A549 (cell line): Measurements from ENCODE around the gene SLIRP. TPM values are rescaled to one million over a fixed set of nuclear protein-coding genes. Genes with fewer than 3 reads are reported as not detected.

Source experiments
- ATAC-seq, 2 experiments: fragments of 200-7000 bp in 1 of 2; fragments of >200 bp in 1 of 2; cut with Nextera tagmentation in 1 of 2; cut with Tn5 transposase in 1 of 2; 3 replicates each; pipeline versions ENCODE4 v1.8.0 to v1.9.1; 2018 to 2020; ENCODE audit warnings: mild to moderate bottlenecking in 1 of 2, moderate library complexity in 1 of 2
- CTCF ChIA-PET: fragments of 300-600 bp; sonication (Branson Sonifier 250); formaldehyde crosslinking; extraction: SDS; loops from one replicate; lab custom pipeline; 2021; ENCODE audit warnings: antibody characterized with exemption, inconsistent platforms; lab: Yijun Ruan, JAX
- POLR2A ChIA-PET: fragments of 350-600 bp; formaldehyde crosslinking; extraction: SDS; loops from one replicate; lab custom pipeline; 2021; ENCODE audit warnings: antibody characterized with exemption, inconsistent platforms; lab: Yijun Ruan, JAX
- DNase-seq, 2 experiments: peaks; one replicate each; pipeline versions ENCODE4 v3.0.0 to v3.0.0-alpha.2; 2011 to 2016; ENCODE audit warnings: low read depth in 1 of 2, low spot score in 1 of 2
- FAIRE-seq: peaks from 2 replicates; lab custom pipeline; 2011; peaks lifted over from hg19 to GRCh38; lab: Jason Lieb, UNC
- H3K27ac ChIP-seq, 2 experiments: fragments of >200 bp; sonication (Bioruptor Twin); formaldehyde crosslinking; 3 replicates each; pipeline ENCODE4 v1.5.1; 2016 to 2017
- H3K4me1 ChIP-seq: fragments of >200 bp; sonication (Bioruptor Twin); formaldehyde crosslinking; 3 replicates; pipeline ENCODE4 v1.6.1; 2016
- H3K4me2 ChIP-seq: fragments of >200 bp; sonication (Bioruptor Twin); formaldehyde crosslinking; 3 replicates; pipeline ENCODE4 v1.6.1; 2016
- H3K4me3 ChIP-seq: fragments of >200 bp; sonication (Bioruptor Twin); formaldehyde crosslinking; 3 replicates; pipeline ENCODE4 v1.5.1; 2016
- H3K9me3 ChIP-seq: fragments of >200 bp; sonication (Bioruptor Twin); formaldehyde crosslinking; 3 replicates; pipeline ENCODE4 v1.6.1; 2016
- CBX2 ChIP-seq: fragments of 200-600 bp; sonication (generic); IDR thresholded peaks from 2 replicates; pipeline ENCODE4 v1.6.1; 2016; ENCODE audit warnings: low read depth, mild to moderate bottlenecking, borderline replicate concordance
- CHD4 ChIP-seq: fragments of 200-600 bp; sonication (generic); IDR thresholded peaks from 2 replicates; pipeline ENCODE4 v1.6.1; 2016; ENCODE audit warnings: antibody characterized with exemption, mild to moderate bottlenecking, borderline replicate concordance
- ESRRA ChIP-seq: fragments of 150-350 bp; IDR thresholded peaks from 2 replicates; pipeline ENCODE4 v1.6.1; 2014; ENCODE audit warnings: mild to moderate bottlenecking, low read length, borderline replicate concordance
- FOSL2 ChIP-seq, 2 experiments: fragments of 450-650 bp in 1 of 2; fragments of >200 bp in 1 of 2; sonication (Bioruptor Twin) in 1 of 2; formaldehyde crosslinking; IDR thresholded peaks; 2 replicates each; pipeline versions ENCODE4 v1.5.0 to v1.6.1; 2016 to 2020; ENCODE audit warnings: mild to moderate bottlenecking in 1 of 2, moderate library complexity in 1 of 2
- GATA3 ChIP-seq: IDR thresholded peaks from 2 replicates; pipeline ENCODE4 v1.6.1; 2012; ENCODE audit warnings: borderline replicate concordance
- HOXB13 ChIP-seq: fragments of 250-450 bp; sonication (Bioruptor Pico); IDR thresholded peaks from 2 replicates; pipeline ENCODE4 v1.5.0; 2020; ENCODE audit warnings: low read depth, mild to moderate bottlenecking, moderate library complexity
- HOXB5 ChIP-seq: fragments of 250-450 bp; sonication (Bioruptor Pico); IDR thresholded peaks from 2 replicates; pipeline ENCODE4 v1.5.0; 2020; ENCODE audit warnings: mild to moderate bottlenecking, moderate library complexity
- KDM1A ChIP-seq: fragments of 200-600 bp; sonication (generic); IDR thresholded peaks from 2 replicates; pipeline ENCODE4 v1.6.1; 2016; ENCODE audit warnings: low read depth, mild to moderate bottlenecking
- NFE2L2 ChIP-seq: fragments of 150-350 bp; conservative IDR thresholded peaks from 2 replicates; pipeline ENCODE4 v1.6.1; 2014; ENCODE audit warnings: low read length
- NPAS2 ChIP-seq: fragments of 250-450 bp; sonication (Bioruptor Pico); IDR thresholded peaks from 2 replicates; pipeline ENCODE4 v1.8.0; 2022; ENCODE audit warnings: mild to moderate bottlenecking, moderate library complexity, borderline replicate concordance
- RAD21 ChIP-seq, 2 experiments: fragments of >200 bp in 1 of 2; sonication (Bioruptor Twin) in 1 of 2; formaldehyde crosslinking in 1 of 2; IDR thresholded peaks in 1 of 2; conservative IDR thresholded peaks in 1 of 2; 2 replicates in 1 of 2; 3 replicates in 1 of 2; pipeline ENCODE4 v1.6.1; 2012 to 2018; ENCODE audit warnings: inconsistent platforms in 1 of 2
- RARB ChIP-seq: fragments of 250-450 bp; sonication (Bioruptor Pico); IDR thresholded peaks from 2 replicates; pipeline ENCODE4 v1.8.0; 2021; ENCODE audit warnings: mild to moderate bottlenecking, moderate library complexity
- RCOR1 ChIP-seq: fragments of 150-350 bp; IDR thresholded peaks from 2 replicates; pipeline ENCODE4 v1.6.1; 2014; ENCODE audit warnings: antibody characterized with exemption, low read length, low read depth
- RFX5 ChIP-seq: fragments of 450-650 bp; IDR thresholded peaks from 2 replicates; pipeline ENCODE4 v1.7.1; 2014; ENCODE audit warnings: antibody characterized with exemption, mild to moderate bottlenecking, moderate library complexity
- TFCP2L1 ChIP-seq: fragments of 250-450 bp; sonication (Bioruptor Pico); IDR thresholded peaks from 2 replicates; pipeline ENCODE4 v1.5.0; 2021; ENCODE audit warnings: mild to moderate bottlenecking
- WGBS: methylation state at CpG from one replicate; pipeline ENCODE4 v1.1.6; 2017; ENCODE audit errors: missing lambda C conversion rate; 5-methylcytosine and 5-hydroxymethylcytosine counted together
- polyA plus RNA-seq, 4 experiments: library from polyadenylated mRNA; depleted of rRNA in 3 of 4; stranded (reverse); fragments of >200 nt; fragmentation: RNase III in 1 of 4; extraction: RNeasy Plus Mini Kit Qiagen cat#74134 plus additional on column Dnase treatment in 1 of 4; gene quantifications; 2 replicates in 3 of 4; 3 replicates in 1 of 4; pipeline ENCODE4 v1.2.3, GENCODE V29; 2011 to 2017
- TF ChIP-seq, protein P1 (sequence below): fragments of 200-600 bp; sonication (generic); IDR thresholded peaks from 2 replicates; pipeline ENCODE4 v1.6.1; 2016; ENCODE audit warnings: antibody characterized with exemption, mild to moderate bottlenecking, moderate library complexity
- TF ChIP-seq, protein P2 (sequence below): fragments of >200 bp; sonication (Bioruptor Twin); formaldehyde crosslinking; IDR thresholded peaks from 3 replicates; pipeline ENCODE4 v1.5.1; 2016
- TF ChIP-seq, protein P3 (sequence below): fragments of 250-450 bp; sonication (Bioruptor Pico); IDR thresholded peaks from 2 replicates; pipeline ENCODE4 v1.5.0; 2021; ENCODE audit warnings: mild to moderate bottlenecking, moderate library complexity, borderline replicate concordance
- TF ChIP-seq, protein P4 (sequence below): IDR thresholded peaks from 2 replicates; pipeline ENCODE4 v1.6.1; 2012
- TF ChIP-seq, protein P5 (sequence below): fragments of 450-650 bp; IDR thresholded peaks from 2 replicates; pipeline ENCODE4 v1.6.1; 2014; ENCODE audit warnings: antibody characterized with exemption
- TF ChIP-seq, protein P6 (sequence below): IDR thresholded peaks from 2 replicates; pipeline ENCODE4 v1.6.1; 2012; ENCODE audit warnings: low read depth, borderline replicate concordance
- TF ChIP-seq, protein P7 (sequence below): fragments of >200 bp; sonication (Bioruptor Twin); formaldehyde crosslinking; IDR thresholded peaks from 3 replicates; pipeline ENCODE4 v1.6.1; 2016

The SLIRP gene
- polyA plus RNA-seq, 2 of the 4 experiments (the other 2 are of a cell fraction) = 492 to 623 TPM

DNA sequence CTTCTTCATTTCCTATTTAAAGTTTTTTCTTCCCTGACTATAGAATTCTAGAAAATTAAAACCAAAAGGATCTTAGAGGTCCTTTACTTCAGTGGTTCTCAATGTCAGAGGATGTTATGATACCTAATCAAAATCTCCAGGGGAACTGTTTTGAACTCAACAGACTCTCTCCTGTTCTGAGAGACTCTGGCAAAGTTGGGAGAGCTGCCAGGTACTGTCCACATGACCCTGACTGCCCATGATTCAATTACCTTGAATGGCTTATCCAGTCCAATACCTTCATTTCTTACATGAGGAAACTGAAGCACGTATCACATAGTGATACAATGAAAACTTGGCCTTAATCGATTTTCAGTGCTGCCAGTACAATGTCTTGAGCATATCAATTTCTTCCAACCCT is 16.6 kb upstream of the SLIRP start:
- H3K27ac ChIP-seq = no peak overlapping the region
- POLR2A ChIA-PET = interaction anchor here (0.6 kb wide), 1 partner anchor 16 kb away, joined by 3 read pairs; no protein-coding TSS in a partner anchor
- FAIRE-seq = no peak
- 93% methylated on average over 2 of the region's 2 CpGs for WGBS
- TF ChIP-seq, protein P1, sequence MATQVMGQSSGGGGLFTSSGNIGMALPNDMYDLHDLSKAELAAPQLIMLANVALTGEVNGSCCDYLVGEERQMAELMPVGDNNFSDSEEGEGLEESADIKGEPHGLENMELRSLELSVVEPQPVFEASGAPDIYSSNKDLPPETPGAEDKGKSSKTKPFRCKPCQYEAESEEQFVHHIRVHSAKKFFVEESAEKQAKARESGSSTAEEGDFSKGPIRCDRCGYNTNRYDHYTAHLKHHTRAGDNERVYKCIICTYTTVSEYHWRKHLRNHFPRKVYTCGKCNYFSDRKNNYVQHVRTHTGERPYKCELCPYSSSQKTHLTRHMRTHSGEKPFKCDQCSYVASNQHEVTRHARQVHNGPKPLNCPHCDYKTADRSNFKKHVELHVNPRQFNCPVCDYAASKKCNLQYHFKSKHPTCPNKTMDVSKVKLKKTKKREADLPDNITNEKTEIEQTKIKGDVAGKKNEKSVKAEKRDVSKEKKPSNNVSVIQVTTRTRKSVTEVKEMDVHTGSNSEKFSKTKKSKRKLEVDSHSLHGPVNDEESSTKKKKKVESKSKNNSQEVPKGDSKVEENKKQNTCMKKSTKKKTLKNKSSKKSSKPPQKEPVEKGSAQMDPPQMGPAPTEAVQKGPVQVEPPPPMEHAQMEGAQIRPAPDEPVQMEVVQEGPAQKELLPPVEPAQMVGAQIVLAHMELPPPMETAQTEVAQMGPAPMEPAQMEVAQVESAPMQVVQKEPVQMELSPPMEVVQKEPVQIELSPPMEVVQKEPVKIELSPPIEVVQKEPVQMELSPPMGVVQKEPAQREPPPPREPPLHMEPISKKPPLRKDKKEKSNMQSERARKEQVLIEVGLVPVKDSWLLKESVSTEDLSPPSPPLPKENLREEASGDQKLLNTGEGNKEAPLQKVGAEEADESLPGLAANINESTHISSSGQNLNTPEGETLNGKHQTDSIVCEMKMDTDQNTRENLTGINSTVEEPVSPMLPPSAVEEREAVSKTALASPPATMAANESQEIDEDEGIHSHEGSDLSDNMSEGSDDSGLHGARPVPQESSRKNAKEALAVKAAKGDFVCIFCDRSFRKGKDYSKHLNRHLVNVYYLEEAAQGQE = no peak
- no peak for TF ChIP-seq CHD4
- CTCF ChIA-PET = interaction anchor here (0.6 to 1.2 kb wide), 2 partner anchors 9 to 36 kb away, joined by 3 read pairs; no protein-coding TSS in a partner anchor
- no peak overlapping the region for H3K4me3 ChIP-seq
- DNase-seq = no peak
- ATAC-seq = no peak
- H3K4me1 ChIP-seq = no peaks in the 10 kb centered on the region
- H3K4me2 ChIP-seq = no peak overlapping the region
- H3K9me3 ChIP-seq = no peaks in the 10 kb centered on the region

DNA sequence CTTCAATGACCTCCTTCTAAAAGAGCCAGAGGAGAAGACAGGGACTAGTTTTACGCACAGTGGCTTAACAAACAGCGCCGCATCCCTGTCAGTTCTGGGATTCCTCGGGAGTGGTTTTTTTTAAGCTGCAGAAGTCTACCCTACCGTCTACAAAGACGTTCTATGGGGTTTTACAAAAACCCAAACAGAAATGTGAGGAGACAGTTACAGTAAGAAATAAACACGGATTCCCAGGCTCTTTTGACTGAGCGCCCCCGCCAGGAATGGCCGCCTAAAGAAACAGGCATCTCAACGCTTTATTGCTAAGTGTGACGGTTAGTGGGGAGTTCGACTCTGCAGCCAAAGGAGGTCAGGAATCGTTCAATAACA is 564 bp upstream of the SLIRP start:
- 2% methylated on average over 14 of the region's 14 CpGs for WGBS
- ChIA-PET CTCF (interaction anchor here (3.0 kb wide), 1 partner anchor 10 kb away, joined by 14 read pairs; no protein-coding TSS in a partner anchor), POLR2A (interaction anchor here (0.6 kb wide), 1 partner anchor 391 kb away, joined by 6 read pairs; no protein-coding TSS in a partner anchor)
- peak overlapping the region; percentile 99 for H3K4me2 ChIP-seq
- H3K9me3 ChIP-seq = no peaks in the 10 kb centered on the region
- ATAC-seq (peak; percentile 62 to 67), FAIRE-seq (no peak), DNase-seq (peak; percentile 31 to 41)
- peak; percentile 35 to 41; a peak in 3 of 5 replicates for TF ChIP-seq RAD21 (conservative IDR thresholded peaks at IDR 0.05 in 1 of 2, IDR thresholded peaks at IDR 0.05 in 1 of 2)
- TF ChIP-seq, protein P2, sequence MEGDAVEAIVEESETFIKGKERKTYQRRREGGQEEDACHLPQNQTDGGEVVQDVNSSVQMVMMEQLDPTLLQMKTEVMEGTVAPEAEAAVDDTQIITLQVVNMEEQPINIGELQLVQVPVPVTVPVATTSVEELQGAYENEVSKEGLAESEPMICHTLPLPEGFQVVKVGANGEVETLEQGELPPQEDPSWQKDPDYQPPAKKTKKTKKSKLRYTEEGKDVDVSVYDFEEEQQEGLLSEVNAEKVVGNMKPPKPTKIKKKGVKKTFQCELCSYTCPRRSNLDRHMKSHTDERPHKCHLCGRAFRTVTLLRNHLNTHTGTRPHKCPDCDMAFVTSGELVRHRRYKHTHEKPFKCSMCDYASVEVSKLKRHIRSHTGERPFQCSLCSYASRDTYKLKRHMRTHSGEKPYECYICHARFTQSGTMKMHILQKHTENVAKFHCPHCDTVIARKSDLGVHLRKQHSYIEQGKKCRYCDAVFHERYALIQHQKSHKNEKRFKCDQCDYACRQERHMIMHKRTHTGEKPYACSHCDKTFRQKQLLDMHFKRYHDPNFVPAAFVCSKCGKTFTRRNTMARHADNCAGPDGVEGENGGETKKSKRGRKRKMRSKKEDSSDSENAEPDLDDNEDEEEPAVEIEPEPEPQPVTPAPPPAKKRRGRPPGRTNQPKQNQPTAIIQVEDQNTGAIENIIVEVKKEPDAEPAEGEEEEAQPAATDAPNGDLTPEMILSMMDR = peak; percentile 34
- TF ChIP-seq RARB = no peak
- peaks cover 21% of the 10 kb centered on the region for H3K4me1 ChIP-seq
- peak overlapping the region; percentile 78 to 90 for H3K27ac ChIP-seq
- peak overlapping the region; percentile 89 for H3K4me3 ChIP-seq

DNA sequence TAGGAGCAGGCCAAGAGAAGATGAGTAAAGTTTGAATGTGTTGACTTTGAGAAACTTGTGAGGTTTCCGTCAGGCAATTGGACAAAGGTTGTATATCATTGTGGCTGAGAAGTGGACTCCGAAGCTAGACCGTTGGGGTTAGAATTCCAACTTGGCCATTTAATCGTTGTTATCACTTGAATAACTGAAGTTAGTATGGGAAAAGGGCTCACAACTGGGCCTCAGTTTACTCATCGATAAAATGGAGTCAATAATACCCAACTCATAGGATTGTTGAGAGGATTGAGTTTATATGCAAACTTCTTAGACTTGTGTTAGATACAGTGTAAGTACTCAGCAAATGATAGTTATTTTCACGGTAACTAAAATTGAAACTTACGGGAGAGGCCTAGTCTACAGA is 846 bp downstream of the SLIRP start:
- peak overlapping the region; percentile 98 for H3K4me2 ChIP-seq
- ChIA-PET POLR2A (no interaction called here), CTCF (no interaction called here)
- ATAC-seq (no peak), DNase-seq (no peak), FAIRE-seq (no peak)
- H3K9me3 ChIP-seq = no peaks in the 10 kb centered on the region
- TF ChIP-seq, protein P3, sequence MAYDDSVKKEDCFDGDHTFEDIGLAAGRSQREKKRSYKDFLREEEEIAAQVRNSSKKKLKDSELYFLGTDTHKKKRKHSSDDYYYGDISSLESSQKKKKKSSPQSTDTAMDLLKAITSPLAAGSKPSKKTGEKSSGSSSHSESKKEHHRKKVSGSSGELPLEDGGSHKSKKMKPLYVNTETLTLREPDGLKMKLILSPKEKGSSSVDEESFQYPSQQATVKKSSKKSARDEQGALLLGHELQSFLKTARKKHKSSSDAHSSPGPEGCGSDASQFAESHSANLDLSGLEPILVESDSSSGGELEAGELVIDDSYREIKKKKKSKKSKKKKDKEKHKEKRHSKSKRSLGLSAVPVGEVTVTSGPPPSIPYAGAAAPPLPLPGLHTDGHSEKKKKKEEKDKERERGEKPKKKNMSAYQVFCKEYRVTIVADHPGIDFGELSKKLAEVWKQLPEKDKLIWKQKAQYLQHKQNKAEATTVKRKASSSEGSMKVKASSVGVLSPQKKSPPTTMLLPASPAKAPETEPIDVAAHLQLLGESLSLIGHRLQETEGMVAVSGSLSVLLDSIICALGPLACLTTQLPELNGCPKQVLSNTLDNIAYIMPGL (CRISPR knock-in tag) = no peak
- no peak; the same call in 1 of the 2 replicates for TF ChIP-seq KDM1A
- TF ChIP-seq FOSL2 (IDR thresholded peaks at IDR 0.05) = no peak
- no peak for TF ChIP-seq FOSL2 (CRISPR knock-in tag; IDR thresholded peaks at IDR 0.05)
- TF ChIP-seq TFCP2L1 (CRISPR knock-in tag) = no peak
- no peak for TF ChIP-seq HOXB13
- TF ChIP-seq, protein P4, sequence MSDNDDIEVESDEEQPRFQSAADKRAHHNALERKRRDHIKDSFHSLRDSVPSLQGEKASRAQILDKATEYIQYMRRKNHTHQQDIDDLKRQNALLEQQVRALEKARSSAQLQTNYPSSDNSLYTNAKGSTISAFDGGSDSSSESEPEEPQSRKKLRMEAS = no peak
- TF ChIP-seq RCOR1 = no peak
- TF ChIP-seq NPAS2 = no peak
- TF ChIP-seq CBX2 = no peak
- TF ChIP-seq GATA3 = no peak
- TF ChIP-seq, protein P5, sequence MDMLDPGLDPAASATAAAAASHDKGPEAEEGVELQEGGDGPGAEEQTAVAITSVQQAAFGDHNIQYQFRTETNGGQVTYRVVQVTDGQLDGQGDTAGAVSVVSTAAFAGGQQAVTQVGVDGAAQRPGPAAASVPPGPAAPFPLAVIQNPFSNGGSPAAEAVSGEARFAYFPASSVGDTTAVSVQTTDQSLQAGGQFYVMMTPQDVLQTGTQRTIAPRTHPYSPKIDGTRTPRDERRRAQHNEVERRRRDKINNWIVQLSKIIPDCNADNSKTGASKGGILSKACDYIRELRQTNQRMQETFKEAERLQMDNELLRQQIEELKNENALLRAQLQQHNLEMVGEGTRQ = no peak
- TF ChIP-seq, protein P6, sequence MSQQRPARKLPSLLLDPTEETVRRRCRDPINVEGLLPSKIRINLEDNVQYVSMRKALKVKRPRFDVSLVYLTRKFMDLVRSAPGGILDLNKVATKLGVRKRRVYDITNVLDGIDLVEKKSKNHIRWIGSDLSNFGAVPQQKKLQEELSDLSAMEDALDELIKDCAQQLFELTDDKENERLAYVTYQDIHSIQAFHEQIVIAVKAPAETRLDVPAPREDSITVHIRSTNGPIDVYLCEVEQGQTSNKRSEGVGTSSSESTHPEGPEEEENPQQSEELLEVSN = no peak
- no peak for TF ChIP-seq ESRRA
- no peak for TF ChIP-seq RFX5
- TF ChIP-seq RARB = no peak
- no peak for TF ChIP-seq HOXB5
- TF ChIP-seq, protein P7, sequence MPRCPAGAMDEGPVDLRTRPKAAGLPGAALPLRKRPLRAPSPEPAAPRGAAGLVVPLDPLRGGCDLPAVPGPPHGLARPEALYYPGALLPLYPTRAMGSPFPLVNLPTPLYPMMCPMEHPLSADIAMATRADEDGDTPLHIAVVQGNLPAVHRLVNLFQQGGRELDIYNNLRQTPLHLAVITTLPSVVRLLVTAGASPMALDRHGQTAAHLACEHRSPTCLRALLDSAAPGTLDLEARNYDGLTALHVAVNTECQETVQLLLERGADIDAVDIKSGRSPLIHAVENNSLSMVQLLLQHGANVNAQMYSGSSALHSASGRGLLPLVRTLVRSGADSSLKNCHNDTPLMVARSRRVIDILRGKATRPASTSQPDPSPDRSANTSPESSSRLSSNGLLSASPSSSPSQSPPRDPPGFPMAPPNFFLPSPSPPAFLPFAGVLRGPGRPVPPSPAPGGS = no peak
- no peak for TF ChIP-seq NFE2L2
- peaks cover 21% of the 10 kb centered on the region for H3K4me1 ChIP-seq
- H3K27ac ChIP-seq = peak overlapping the region; percentile 78 to 90
- H3K4me3 ChIP-seq = peak overlapping the region; percentile 89
- WGBS = 11% methylated on average over 7 of the region's 7 CpGs
